NCI-H2029 (cell line): ENCODE results near the gene ABHD11.
A peak's percentile ranks its signal among the peaks of the same experiment; 100 is the strongest.
"Not testable (repeated sequence)": the region's sequence is repeated elsewhere in the genome, so short reads cannot be mapped to it uniquely, and the experiment has no call there.

Experiments
- DNase-seq: peaks from one replicate; lab custom pipeline; 2025; lab: John Stamatoyannopoulos, UW

The ABHD11 gene

GRCh38 chr7:73742753-73743641, 4.4 kb upstream of the ABHD11 start:
- DNase-seq = peak; percentile 97

GRCh38 chr7:73742338-73742752, 3.7 kb upstream of the ABHD11 start:
- peak; percentile 84 for DNase-seq

- peak; percentile 95 for DNase-seq
Measured at GRCh38 chr7:73741600-73741999, 3.0 kb upstream of the ABHD11 start.

GRCh38 chr7:73740771-73741170, 2.2 kb upstream of the ABHD11 start:
- peak; percentile 61 for DNase-seq

- no peak for DNase-seq
Measured at GRCh38 chr7:73740212-73740611, 1.6 kb upstream of the ABHD11 start.

GRCh38 chr7:73739387-73739767, 775 bp upstream of the ABHD11 start:
- DNase-seq = no peak

- DNase-seq = no peak
Measured at GRCh38 chr7:73738220-73738611, 386 bp downstream of the ABHD11 start.

- DNase-seq = no peak
Measured at GRCh38 chr7:73737491-73738219, 947 bp downstream of the ABHD11 start.

GRCh38 chr7:73736885-73737284, 1.7 kb downstream of the ABHD11 start:
- no peak for DNase-seq

GRCh38 chr7:73735528-73735905, 3.1 kb downstream of the ABHD11 start:
- DNase-seq = no peak

GRCh38 chr7:73734619-73735527, 3.7 kb downstream of the ABHD11 start:
- DNase-seq = peak; percentile 94

GRCh38 chr7:73732397-73732796, 6.2 kb downstream of the ABHD11 start:
- DNase-seq = no peak

GRCh38 chr7:73730485-73730884, 8.1 kb downstream of the ABHD11 start:
- DNase-seq = no peak

GRCh38 chr7:73728551-73728950, 10.1 kb downstream of the ABHD11 start:
- no peak for DNase-seq

GRCh38 chr7:73727952-73728351, 10.7 kb downstream of the ABHD11 start:
- DNase-seq = no peak

GRCh38 chr7:73726083-73726466, 12.5 kb downstream of the ABHD11 start:
- no peak for DNase-seq

GRCh38 chr7:73723813-73724212, 14.8 kb downstream of the ABHD11 start:
- no peak for DNase-seq

- DNase-seq = no peak
Measured at GRCh38 chr7:73722785-73723184, 15.8 kb downstream of the ABHD11 start.

- not testable (repeated sequence) for DNase-seq
Measured at GRCh38 chr7:73722182-73722581, 16.4 kb downstream of the ABHD11 start.

GRCh38 chr7:73721377-73721817, 17.2 kb downstream of the ABHD11 start:
- DNase-seq = peak; percentile 72

- DNase-seq = not testable (repeated sequence)
Measured at GRCh38 chr7:73720443-73720842, 18.2 kb downstream of the ABHD11 start.

- DNase-seq = no peak
Measured at GRCh38 chr7:73719806-73720169, 18.8 kb downstream of the ABHD11 start.
